ENCODE measurements around the gene PKN2.

PKN2 gene

DNA sequence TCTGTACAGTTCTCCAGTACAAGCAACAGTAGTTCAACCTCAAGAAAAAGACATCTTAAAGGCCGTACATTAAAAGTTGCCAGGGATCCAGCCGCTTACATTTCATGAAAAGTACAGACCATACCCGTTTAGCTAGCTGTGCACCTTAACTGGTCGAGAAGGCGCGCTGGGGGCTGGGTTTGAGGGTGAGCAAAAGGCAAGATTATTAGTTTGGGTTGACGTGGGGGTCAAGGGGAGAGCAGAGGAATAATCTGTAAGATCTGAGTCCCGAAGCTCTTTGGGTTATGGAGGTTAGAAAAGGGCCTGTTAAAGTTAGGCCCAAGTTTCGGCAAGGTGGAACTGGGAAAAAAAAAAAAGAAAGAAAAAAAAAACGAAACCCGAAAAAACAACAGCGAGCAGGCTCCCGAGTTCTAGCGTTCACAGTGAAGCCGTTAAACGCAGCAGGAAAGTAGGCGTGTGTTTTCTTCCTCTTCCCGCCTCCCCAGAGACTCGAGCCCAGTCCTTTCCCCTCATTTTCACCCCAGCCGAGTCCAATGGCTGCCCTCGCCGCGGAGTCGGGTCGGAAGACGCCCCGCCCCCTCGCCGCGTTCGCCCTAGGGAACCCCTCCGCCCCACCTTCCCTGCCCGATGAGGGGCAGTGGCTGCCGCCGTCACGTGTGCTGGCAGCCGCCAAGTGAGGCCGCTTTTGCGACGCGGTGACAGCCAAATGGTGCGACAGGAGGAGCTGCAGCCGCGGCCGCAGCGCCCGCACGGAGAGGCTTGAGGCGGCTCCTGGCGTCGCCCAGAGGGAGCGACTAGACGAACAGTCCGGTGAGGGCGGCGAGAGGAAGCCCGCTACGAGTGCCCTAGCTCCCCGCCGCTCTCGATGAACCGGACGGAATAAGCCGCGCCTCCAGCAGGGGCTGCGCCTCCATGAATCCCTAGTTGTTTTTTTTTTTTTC, at the start of gene PKN2:
Gene PKN2, plus strand, starts transcription at position 733 of the 941 bp plus-strand sequence. CDS start 308 bp downstream, outside the sequence.
- DNase-seq, result peak; percentile 98

DNA sequence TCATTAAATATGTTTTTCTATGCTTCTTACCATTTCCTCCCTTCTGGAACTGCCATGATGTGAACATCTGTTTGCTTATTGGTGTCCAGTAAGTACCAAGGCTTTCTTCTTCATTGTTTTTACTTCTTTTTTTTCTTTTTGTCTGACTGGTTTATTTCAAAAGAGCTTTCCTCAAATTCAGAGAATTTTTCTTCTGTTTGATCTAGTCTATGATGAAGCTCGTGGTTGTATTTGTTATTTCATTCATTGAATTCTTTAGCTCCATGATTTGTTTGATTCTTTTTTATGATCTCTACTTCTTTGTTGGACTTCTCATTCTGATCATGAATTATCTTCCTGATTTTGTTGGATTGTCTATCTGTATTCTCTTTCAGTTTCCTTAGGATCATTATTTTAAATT, 49.5 kb upstream of the PKN2 start:
- DNase-seq, result no peak

DNA sequence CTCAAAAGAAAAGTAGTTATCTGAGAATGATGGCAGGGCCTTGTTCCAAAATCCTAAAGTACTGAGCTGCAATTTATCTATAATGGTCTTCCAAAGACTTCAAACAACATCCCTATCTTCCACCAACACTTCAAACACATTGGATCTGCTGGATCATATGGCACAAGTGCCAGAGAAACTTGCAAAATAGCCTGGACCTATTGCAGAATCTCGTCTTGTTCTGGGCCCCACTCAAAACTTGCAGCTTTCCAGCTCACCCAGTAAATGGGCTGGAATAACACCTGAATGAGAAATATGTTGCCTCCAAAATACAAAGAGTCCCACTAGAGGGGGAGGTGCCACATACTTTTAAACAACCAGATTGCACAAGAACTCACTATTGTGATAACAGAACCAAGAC, 44.0 kb upstream of the PKN2 start:
- no peak for DNase-seq

DNA sequence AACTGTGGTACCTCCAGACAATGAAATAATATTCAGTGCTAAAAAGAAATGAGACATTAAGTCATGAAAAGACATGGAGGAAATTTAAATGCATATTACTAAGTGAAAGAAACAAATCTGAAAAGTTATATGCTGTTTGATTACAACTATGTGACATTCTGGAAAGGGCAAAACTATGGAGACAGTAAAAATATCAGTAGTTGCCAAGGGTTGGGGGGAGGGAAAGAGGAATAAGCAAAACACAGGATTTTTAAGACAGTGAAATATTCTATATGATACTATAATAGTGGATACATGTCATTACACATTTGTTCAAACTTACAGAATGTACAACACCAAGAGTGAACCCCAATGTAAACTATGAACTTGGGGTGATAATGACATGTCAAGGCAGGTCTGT, 38.2 kb upstream of the PKN2 start:
- no peak for DNase-seq

DNA sequence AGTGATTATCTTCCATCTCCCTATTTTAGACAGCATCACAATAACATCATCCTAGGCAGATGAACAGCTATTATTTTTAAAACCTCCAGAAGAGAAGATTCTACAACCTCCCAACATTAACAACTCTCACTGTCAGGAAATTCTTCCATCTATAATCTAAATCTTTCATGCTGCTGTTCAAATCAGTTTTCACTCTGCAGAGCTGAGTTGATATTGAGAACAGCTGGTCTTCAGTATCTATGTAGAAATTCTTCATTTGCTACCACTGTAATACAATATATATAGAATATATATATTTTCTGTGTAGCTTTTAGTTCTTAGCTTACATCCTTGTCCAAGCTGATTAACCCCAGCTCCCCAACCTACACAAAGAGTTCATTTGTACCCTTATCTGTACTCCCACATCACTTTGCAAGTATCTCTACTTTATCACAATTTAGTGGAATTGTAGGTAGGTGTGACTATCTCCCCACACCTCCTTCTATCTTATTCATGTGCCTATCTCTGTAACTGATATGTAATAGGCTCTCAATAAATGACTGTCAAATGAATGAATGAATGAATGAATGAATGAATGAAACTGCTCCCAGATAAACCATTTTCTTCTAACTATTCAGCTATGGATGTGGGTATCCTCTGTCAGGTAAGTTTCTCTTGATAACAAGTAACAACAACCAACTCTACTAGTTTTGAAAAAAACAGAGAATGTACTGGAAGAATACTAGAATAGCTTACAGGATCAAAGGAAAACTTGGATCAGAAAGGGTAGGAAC, 37.4 kb upstream of the PKN2 start:
- no peak for DNase-seq

DNA sequence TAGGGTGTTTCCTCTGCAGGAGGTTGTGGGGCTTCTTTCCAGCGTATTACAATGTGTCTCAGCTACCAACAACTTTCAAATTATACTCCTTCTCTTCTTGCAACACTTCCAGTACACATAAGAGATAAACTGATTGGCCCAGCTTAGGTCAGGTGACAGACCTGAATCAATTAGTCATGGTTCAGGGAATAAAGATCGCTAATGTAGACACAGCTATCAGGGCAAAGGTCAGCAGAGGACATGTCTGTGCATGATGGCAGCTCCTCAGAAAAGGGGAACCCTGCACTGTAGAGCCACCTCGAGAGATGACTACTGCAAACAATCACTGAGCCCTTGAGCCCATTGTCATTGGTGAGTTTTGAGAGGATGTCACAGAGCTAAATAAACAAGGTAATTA, 36.8 kb upstream of the PKN2 start:
- DNase-seq, result peak; percentile 27

DNA sequence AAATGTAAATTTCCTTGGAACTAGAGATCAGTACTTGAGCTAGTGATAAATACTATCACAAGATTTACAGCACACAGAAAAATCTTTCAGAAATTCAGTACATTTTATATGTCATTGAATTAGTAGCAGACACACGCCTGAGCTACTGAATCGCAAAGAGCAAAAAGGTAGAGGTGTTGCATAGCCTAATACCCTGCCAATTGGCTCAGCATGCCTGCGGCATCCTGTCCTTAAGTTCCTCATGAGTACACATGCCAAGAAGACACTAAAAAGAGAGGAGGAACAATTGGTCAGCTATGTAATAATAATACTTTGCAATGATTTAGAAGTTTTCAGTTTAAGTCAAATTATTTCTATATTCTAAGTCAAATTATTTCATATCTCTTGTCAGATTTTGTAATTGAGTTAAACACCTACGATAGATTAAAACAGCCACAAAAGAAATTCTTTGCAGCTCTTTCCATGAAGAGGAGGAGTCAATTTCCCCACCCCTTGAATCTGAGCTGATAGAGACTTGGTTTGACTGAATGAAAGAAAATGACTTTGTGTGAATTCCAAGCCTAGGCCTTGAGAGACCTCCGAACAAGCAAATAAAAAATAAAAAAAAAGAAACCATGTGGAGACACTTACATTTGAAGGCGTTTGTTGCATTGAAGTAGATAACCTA, 36.2 kb upstream of the PKN2 start:
- no peak for DNase-seq

DNA sequence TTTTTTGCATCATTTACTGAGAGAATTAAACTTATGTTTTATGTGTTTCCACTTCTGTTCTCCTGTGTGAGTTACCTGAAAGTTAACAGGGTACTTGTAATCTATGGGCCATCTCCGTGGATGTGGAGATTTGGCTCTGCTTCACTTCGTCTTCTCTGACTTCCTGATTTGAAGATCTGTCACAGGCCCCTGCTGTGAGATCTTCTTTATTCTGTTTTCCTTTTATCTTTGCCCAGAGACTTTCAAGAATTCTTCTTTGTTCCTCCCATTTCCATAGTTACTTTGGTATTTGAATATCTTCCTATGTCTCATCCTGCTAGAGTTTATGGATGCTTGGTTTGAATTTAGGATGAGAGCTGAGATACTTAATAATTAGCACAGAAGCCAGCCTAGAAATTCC, 35.4 kb upstream of the PKN2 start:
- DNase-seq, result no peak

DNA sequence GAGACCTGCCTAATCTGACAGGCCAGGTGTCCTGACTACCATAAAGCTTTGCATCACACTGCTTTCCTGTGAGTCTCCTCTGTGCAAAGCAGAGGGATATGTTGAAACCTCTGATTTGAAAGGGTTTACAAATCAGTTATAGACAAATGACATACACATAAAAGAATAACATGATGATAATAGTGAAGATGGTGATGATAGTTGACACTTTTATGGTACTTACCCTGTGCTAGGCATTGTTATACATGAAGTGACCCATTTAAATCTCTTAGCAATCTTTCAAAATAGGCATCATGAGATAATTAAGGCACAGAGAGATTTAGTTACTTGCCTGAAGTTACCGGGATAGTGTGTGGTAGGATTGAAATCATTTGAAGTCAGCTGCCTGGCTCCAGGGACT, 34.1 kb upstream of the PKN2 start:
- no peak for DNase-seq

DNA sequence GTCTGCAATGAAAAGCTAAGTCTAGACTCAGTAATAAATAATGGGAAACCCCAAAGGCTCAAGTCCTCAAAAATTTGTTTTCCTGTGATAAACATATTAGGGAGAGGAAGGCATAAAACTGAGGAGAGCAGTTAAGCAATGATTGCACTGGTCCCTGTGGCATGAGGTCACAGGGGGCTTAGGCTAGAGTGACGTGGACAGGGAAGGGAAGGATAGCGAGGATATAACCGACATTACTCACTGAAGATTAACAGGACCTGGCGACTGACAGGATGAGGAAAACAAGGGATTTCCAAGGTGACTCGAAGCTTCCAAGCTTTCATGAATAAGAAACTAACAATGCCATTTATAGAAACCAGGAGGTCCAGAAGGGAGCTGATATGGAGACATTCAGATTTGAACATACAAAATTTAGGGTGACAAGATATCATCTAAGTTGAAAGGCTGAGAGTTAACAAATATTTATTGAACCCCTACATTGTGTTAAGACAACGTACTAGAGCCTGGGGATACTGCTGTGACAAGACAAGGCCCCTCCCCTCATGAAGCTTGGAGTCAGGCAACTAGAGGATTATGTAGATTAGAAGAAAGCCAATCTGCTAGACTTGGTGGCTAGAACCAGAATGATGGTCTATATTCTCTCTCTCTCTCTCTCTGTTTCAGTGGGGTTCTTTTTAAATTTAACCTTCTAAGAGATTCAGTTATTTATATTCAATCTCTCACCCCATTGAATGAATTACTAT, 33.2 kb upstream of the PKN2 start:
- DNase-seq, result no peak

DNA sequence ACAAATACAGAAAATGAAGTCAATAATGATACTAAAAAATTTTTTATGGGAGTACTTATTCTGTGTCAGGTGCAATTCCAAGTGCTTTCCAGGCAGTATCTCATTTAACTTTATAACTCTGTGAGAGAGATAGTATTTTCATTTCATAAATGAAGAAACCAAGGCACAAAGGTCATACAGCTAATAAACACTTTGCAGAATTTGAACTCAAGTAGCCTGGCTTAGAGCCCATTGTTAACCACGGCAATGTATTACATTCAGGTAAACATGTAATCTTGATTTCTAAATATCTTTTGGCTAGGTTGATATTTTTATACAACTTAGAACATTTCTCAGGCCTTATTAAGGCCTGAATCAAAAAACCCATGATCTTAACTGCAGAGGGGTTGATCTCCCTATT, 28.9 kb upstream of the PKN2 start:
- DNase-seq, result no peak

DNA sequence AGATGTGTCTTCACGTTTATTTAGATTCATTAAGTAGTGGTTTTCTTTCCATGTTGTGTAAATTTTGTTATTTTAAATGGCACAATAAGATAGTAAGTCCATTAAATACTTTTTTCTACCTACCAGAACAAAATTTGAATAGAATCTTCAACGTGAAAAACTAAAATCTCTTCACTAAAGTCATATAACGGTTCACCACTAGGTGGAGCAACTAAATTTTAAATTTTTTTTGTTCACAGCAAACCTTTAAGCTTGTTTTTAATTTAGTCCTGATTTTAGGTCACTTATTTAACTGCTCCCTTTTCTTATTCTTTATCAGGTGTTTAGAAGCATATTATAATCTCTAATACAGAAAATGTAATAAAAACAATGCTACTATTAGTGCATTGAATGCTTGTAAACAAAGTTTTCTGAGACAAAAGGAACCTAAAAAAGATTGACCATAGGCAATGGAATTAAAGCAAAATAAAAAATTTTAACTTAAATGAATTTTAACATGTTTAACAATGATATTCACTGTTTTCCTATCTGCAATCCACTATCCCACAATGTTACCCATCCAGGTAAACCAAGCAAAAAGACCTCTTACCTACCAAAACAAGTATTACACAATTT, 28.3 kb upstream of the PKN2 start:
- peak; percentile 50 for DNase-seq

DNA sequence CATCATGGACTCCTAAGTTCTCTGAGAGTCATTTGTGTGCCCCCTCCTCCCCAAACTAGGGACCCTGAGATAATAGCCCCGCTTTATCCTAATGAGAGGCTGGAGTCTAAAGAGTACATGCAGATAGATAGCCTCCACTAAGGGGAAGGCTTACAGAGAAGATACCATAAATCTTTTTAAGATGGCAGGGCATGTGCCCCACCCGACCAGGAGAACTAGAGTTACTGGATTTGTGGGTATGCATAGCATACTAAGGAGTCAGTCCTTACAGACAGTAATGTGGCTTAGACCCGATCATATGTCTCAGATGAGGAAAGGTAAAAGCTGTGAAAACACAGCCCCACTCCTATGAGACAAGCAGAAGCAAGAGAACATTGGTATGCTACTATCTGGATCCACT, 25.7 kb upstream of the PKN2 start:
- no peak for DNase-seq

DNA sequence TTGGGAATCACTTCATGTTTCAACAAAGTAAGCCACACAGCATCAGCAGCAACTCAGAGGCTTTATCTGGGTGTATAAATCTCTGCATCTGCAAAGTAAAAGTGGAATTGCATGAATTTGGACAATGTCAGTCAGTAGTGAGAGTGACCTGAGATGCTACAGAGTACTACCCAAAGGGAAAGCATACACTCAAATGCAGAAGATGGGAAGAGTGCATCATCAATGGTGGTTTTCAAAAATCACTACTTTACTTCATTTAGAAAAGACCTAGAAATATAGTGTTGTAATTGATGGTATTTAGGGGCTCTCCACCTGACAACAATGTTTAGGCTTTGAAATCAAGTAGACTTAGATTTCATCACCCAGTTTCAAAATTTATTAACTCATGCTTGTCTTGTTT, 24.5 kb upstream of the PKN2 start:
- no peak for DNase-seq

DNA sequence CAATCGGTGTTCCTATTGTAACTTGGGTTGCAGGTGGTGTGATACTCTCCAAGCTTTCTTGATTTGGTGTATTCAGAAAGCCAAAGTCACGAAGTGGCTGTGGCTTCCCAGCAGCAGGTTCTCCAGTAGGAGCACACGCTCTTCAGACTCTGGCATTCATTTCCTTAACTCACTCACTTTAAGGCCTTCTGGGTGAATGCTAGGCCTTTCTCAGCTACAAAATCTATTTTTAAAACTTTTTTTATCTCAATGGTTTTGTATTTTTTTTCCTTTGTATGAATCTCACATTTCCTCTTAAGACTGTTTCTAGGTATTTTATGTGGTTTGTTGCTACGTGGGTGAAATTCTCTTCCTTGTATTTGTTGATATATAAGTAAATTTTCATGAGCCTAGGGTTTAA, 22.9 kb upstream of the PKN2 start:
- no peak for DNase-seq

DNA sequence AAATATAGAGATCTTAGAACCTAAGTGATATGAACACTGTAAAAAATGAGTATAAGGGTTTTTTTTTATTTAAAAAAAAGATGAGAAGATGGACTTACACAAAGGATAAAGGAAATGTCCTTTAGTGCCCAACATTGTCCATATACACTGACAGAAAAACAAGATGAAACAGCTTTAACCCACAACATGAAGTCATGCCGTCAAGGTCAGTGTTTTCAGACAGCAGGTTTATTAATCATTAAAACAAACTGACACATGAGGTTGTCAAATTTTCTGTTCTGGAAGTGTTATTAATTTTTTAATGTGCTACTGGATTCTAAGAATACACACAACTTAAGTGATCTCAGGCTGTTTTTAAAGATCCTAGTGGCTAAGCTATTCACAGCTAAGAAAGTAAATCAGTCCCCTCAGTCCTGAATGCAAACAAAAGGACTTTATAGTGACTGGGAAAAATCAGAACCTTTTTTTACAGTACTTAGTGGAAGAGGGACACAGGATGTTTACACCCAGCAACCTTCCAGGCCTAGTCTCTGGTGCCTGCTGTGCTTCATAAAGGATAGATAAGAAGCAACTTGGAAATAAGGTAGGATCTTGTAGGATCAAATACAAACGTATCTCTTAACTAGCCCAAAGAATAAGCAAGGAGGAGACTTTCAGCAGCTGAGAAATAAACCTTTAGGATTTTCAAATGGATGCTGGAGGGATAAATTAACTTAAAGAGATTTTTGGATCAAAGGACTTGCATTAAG, 21.9 kb upstream of the PKN2 start:
- no peak for DNase-seq

DNA sequence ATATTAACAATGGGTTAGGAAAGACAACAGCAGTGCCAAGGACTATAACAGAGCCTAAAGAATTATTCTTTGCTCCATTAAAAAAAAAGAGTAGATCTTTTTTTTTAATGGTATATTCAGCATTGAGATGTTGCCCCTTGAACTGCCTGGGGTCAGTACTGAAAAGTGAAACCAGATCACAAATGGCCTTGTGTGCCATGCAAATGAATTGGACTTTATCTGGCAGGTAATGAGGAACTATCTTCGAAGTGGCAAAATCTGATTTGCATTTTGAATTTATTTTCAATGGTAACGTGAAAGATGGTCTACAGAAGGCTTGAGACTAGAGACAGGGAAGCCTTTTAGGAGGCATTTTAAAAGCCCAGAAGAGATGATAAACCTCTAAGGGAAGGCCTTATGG, 21.4 kb upstream of the PKN2 start:
- no peak for DNase-seq

DNA sequence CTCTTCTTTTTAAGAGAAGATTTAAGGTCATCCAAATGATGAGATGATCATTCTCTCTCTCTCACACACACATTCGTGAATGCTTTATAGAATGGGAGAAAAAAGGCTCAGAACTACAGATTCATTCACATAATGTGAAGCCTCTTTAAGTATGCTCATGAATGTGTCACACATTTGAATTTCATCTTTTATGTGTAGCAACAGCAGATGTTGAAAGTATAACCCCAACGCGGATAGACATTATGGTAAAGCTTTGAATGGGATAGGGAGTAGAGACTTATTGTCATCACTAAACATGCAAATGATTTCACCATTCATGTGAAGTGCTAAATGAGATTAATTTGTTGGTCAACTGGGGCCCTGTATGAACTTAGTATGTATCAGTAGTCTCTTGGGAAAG, 15.7 kb upstream of the PKN2 start:
- DNase-seq, result no peak

DNA sequence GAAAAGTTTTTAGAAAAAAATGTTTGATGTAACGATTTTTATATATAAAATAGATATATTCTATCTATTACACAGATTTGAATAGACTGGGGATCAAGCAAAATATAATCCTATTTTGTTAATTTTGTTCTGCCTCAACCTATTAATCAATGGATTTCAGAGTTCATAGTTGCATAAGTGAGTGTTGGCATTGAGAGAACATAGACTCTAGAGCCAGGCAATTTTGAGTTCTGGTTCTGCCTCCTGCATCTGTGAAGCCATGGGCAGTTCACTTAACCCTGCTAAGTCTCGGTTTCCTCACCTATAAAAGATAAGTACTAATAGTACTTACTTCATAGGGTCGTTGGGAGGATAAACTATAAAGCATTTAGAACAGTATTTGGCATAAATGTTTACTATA, 13.6 kb upstream of the PKN2 start:
- no peak for DNase-seq

DNA sequence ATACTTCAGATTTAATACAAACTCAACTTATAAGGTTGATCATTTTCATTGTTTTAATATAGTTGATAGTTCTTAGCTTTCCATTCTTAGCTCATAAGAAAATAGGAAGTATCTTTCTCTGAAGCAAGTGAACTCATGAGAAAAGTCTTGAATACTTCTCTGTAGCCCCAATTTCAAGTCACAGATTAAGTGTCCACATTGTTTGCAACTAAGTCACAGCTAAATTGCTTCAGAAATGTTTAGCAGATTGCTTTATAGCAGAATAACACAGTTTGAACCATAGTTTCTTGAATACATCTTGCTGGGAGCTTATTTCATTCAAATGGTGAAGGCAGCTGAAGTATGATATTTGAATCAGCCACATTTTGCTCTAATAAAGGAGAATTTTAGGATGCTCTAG, 10.6 kb upstream of the PKN2 start:
- no peak for DNase-seq

DNA sequence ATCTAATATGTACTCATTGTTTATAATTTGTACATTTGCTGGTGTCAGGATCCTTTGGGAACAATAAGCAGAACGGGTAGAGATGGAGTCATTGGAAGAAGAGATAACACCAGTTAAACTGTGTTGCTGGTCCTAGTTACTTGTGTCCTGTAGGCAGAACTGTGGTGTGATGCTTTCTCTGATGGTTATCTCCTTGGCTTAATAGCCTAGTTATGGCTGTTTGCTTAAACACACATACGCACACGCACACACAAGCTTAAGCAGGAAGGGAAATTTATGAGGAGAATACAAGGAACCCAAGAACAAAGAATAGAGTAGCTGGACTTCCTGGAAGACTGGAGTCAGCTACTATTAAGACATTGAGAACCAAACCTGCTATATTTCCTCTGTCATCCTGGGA, 5.7 kb upstream of the PKN2 start:
- peak; percentile 50 for DNase-seq

DNA sequence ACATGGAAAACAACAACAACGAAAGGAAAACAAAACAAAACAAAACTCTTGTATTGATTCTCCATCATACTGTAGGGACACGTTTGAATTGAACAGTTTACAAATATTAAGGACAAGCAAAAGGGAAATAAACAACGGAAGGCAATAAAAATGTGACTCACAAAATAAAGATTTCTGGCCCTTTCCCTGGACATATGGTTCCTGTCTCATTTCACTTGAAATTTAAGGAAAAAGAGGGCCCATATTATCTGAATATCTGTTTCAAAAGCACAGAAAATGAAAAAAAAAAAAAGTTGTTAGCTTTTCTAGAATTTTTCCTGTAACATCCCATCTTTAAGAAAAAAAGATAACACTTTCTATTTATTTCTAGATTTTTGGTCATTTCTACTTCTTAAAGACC, 3.6 kb upstream of the PKN2 start:
- DNase-seq, result no peak
